H1 (cell line): ENCODE data around the gene CHST11. TPM values are rescaled to one million over a fixed set of nuclear protein-coding genes. Genes with fewer than 3 reads are reported as not detected.

ENCODE experiments used
- CTCF ChIA-PET: fragments of 300-600 bp; sonication (Branson Sonifier 250); formaldehyde crosslinking; loops from one replicate; lab custom pipeline; 2021; ENCODE audit not compliant: partially characterized antibody; lab: Charles Lee
- POLR2A ChIA-PET: fragments of 300-600 bp; sonication (Branson Sonifier 250); formaldehyde crosslinking; loops from one replicate; lab custom pipeline; 2021; ENCODE audit warnings: inconsistent platforms; ENCODE audit not compliant: partially characterized antibody; lab: Charles Lee
- DNase-seq, 2 experiments: peaks; one replicate each; pipeline versions ENCODE4 v3.0.0 to v3.0.0-alpha.2; 2010 to 2022; ENCODE audit warnings: low spot score in 2 of 2, low read depth in 1 of 2, mixed read lengths in 1 of 2
- FAIRE-seq: peaks from 2 replicates; lab custom pipeline; 2011; peaks lifted over from hg19 to GRCh38; lab: Jason Lieb, UNC
- H2AFZ ChIP-seq: 2 replicates; pipeline ENCODE4 v1.8.1; 2012; ENCODE audit warnings: low read length, inconsistent platforms
- H2AK5ac ChIP-seq: 2 replicates; pipeline ENCODE4 v1.6.1; 2013; ENCODE audit warnings: low read depth, low read length
- H2BK120ac ChIP-seq: replicated peaks from 2 replicates; pipeline ENCODE3; 2013; ENCODE audit warnings: low read depth, low read length, inconsistent platforms
- H2BK12ac ChIP-seq: 2 replicates; pipeline ENCODE4 v1.6.1; 2013; ENCODE audit warnings: low read depth, low read length
- H2BK15ac ChIP-seq: 2 replicates; pipeline ENCODE4 v1.6.1; 2013; ENCODE audit warnings: low read length
- H2BK20ac ChIP-seq: 2 replicates; pipeline ENCODE4 v1.6.1; 2013; ENCODE audit warnings: low read length
- H2BK5ac ChIP-seq: 2 replicates; pipeline ENCODE4 v1.6.1; 2013; ENCODE audit warnings: low read depth, low read length
- H3K14ac ChIP-seq: 2 replicates; pipeline ENCODE4 v1.6.1; 2013; ENCODE audit warnings: inconsistent platforms; ENCODE audit not compliant: insufficient read length
- H3K18ac ChIP-seq: 2 replicates; pipeline ENCODE4 v1.6.1; 2013; ENCODE audit warnings: low read length; ENCODE audit errors: extremely low read depth
- H3K23ac ChIP-seq: 2 replicates; pipeline ENCODE4 v1.6.1; 2013; ENCODE audit warnings: inconsistent platforms; ENCODE audit not compliant: insufficient read length
- H3K23me2 ChIP-seq: 2 replicates; pipeline ENCODE4 v1.6.1; 2013; ENCODE audit warnings: low read depth, low read length
- H3K27ac ChIP-seq: 2 replicates; pipeline ENCODE4 v1.6.1; 2011; ENCODE audit warnings: low read depth, low read length, inconsistent platforms
- H3K27me3 ChIP-seq, 4 experiments: replicated peaks in 1 of 4; 1 replicate in 1 of 4; 2 replicates in 3 of 4; pipeline versions ENCODE4 v1.6.1 to v1.8.1; 2011 to 2013; ENCODE audit warnings: low read length in 3 of 4, mild to moderate bottlenecking in 3 of 4, inconsistent platforms in 2 of 4, mixed read lengths in 2 of 4, moderate library complexity in 1 of 4; ENCODE audit not compliant: control insufficient read depth in 3 of 4, insufficient read depth in 3 of 4; ENCODE audit errors: extremely low read depth in 1 of 4
- H3K36me3 ChIP-seq, 4 experiments: 2 replicates each; pipeline versions ENCODE4 v1.6.1 to v1.8.1; 2011 to 2013; ENCODE audit warnings: mild to moderate bottlenecking in 4 of 4, low read length in 3 of 4, moderate library complexity in 2 of 4, control low read depth in 1 of 4, inconsistent platforms in 1 of 4; ENCODE audit not compliant: insufficient read depth in 4 of 4, control insufficient read depth in 2 of 4
- H3K4ac ChIP-seq: replicated peaks from 2 replicates; pipeline ENCODE3; 2013; ENCODE audit warnings: low read length, low read depth, mixed read lengths, inconsistent platforms; ENCODE audit not compliant: insufficient read length
- H3K4me1 ChIP-seq, 4 experiments: replicated peaks in 1 of 4; 1 replicate in 1 of 4; 2 replicates in 3 of 4; pipeline versions ENCODE4 v1.6.1 to v1.8.1; 2011 to 2013; ENCODE audit warnings: low read length in 3 of 4, inconsistent platforms in 2 of 4, mixed read lengths in 1 of 4; ENCODE audit not compliant: insufficient read depth in 4 of 4, control insufficient read depth in 3 of 4
- H3K4me2 ChIP-seq, 2 experiments: 2 replicates each; pipeline versions ENCODE4 v1.6.1 to v1.8.1; 2011 to 2013; ENCODE audit warnings: low read depth in 2 of 2, low read length in 2 of 2, control low read depth in 1 of 2, inconsistent platforms in 1 of 2, mild to moderate bottlenecking in 1 of 2; ENCODE audit not compliant: insufficient read depth in 1 of 2
- H3K4me3 ChIP-seq, 4 experiments: fragments of 200-600, 300-600 bp in 1 of 4; sonication (generic), shearing (Covaris generic), sonication (Bioruptor Twin) in 1 of 4; 2 replicates each; pipeline versions ENCODE4 v1.5.1 to v1.8.1; 2011 to 2016; ENCODE audit warnings: low read length in 4 of 4, low read depth in 3 of 4, control low read depth in 2 of 4, inconsistent platforms in 2 of 4, mild to moderate bottlenecking in 2 of 4, mixed read lengths in 1 of 4, moderate library complexity in 1 of 4; ENCODE audit not compliant: insufficient read depth in 2 of 4; ENCODE audit errors: extremely low read depth in 1 of 4
- H3K56ac ChIP-seq: replicated peaks from 2 replicates; pipeline ENCODE3; 2013; ENCODE audit warnings: low read depth, mild to moderate bottlenecking, mixed read lengths, low read length, inconsistent platforms; ENCODE audit not compliant: insufficient read length
- H3K79me1 ChIP-seq: 2 replicates; pipeline ENCODE4 v1.6.1; 2013; ENCODE audit warnings: low read depth, low read length, control low read depth
- H3K79me2 ChIP-seq, 2 experiments: 2 replicates each; pipeline versions ENCODE4 v1.6.1 to v1.8.1; 2012 to 2013; ENCODE audit warnings: low read length in 2 of 2, mild to moderate bottlenecking in 2 of 2, inconsistent platforms in 1 of 2; ENCODE audit not compliant: insufficient read depth in 2 of 2, control insufficient read depth in 1 of 2
- H3K9ac ChIP-seq, 4 experiments: replicated peaks in 1 of 4; 1 replicate in 1 of 4; 2 replicates in 3 of 4; pipeline versions ENCODE4 v1.6.1 to v1.8.1; 2011 to 2013; ENCODE audit warnings: low read depth in 3 of 4, low read length in 3 of 4, control low read depth in 2 of 4, mild to moderate bottlenecking in 2 of 4, moderate library complexity in 2 of 4, inconsistent platforms in 1 of 4; ENCODE audit errors: extremely low read depth in 1 of 4
- H3K9me3 ChIP-seq, 2 experiments: 2 replicates each; pipeline versions ENCODE4 v1.6.1 to v1.8.1; 2012 to 2013; ENCODE audit warnings: mild to moderate bottlenecking in 2 of 2, moderate library complexity in 2 of 2, control low read depth in 1 of 2, inconsistent platforms in 1 of 2, low read depth in 1 of 2, low read length in 1 of 2, mixed read lengths in 1 of 2; ENCODE audit not compliant: insufficient read depth in 2 of 2
- H4K20me1 ChIP-seq, 2 experiments: replicated peaks in 1 of 2; 2 replicates each; pipeline versions ENCODE3 to v1.8.1; 2011 to 2013; ENCODE audit warnings: inconsistent platforms in 2 of 2, low read length in 2 of 2, mild to moderate bottlenecking in 1 of 2; ENCODE audit not compliant: insufficient read depth in 2 of 2, control insufficient read depth in 1 of 2
- H4K5ac ChIP-seq: 2 replicates; pipeline ENCODE4 v1.6.1; 2013; ENCODE audit warnings: low read length, low read depth, mixed read lengths, inconsistent platforms; ENCODE audit not compliant: insufficient read length
- H4K8ac ChIP-seq: 2 replicates; pipeline ENCODE4 v1.8.0; 2013; ENCODE audit warnings: mild to moderate bottlenecking, moderate library complexity, low read length, inconsistent platforms; ENCODE audit not compliant: insufficient read depth; ENCODE audit errors: extremely low read depth
- H4K91ac ChIP-seq: replicated peaks from 2 replicates; pipeline ENCODE3; 2013; ENCODE audit warnings: low read length, mixed read lengths, inconsistent platforms; ENCODE audit not compliant: insufficient read length
- CBX5 ChIP-seq: fragments of 300-800, 300-1000 bp; sonication (generic); IDR thresholded peaks from 2 replicates; pipeline ENCODE4 v1.7.1; 2016; ENCODE audit warnings: antibody characterized with exemption, low read length, low read depth
- GABPA ChIP-seq: IDR thresholded peaks from 2 replicates; pipeline ENCODE4 v1.6.1; 2011; ENCODE audit warnings: mild to moderate bottlenecking, low read length, moderate library complexity, borderline replicate concordance; ENCODE audit not compliant: insufficient read depth
- KDM5A ChIP-seq: fragments of 200-600 bp; IDR thresholded peaks from 2 replicates; pipeline ENCODE4 v1.7.1; 2012; ENCODE audit warnings: mild to moderate bottlenecking, low read length, inconsistent platforms, mixed read lengths
- PHF8 ChIP-seq: fragments of 200-600 bp; sonication (generic); conservative IDR thresholded peaks from 2 replicates; pipeline ENCODE4 v1.7.1; 2012; ENCODE audit warnings: low read depth, mild to moderate bottlenecking, inconsistent platforms, low read length, moderate library complexity
- POU5F1 ChIP-seq: IDR thresholded peaks from 2 replicates; pipeline ENCODE4 v1.6.1; 2011; ENCODE audit warnings: low read depth, mild to moderate bottlenecking, low read length, moderate library complexity
- TCF12 ChIP-seq: IDR thresholded peaks from 2 replicates; pipeline ENCODE4 v1.6.1; 2011; ENCODE audit warnings: low read depth, mild to moderate bottlenecking, low read length
- ZNF274 ChIP-seq: IDR thresholded peaks from 2 replicates; pipeline ENCODE4 v1.7.0; 2012; ENCODE audit warnings: low read length, borderline replicate concordance; ENCODE audit errors: extremely low read depth
- WGBS, 2 experiments: shearing (Covaris generic) in 1 of 2; methylation state at CpG; one replicate each; pipeline versions ENCODE4 v1.1.6 to v1.1.7; 2013 to 2015; ENCODE audit warnings: low lambda C conversion rate in 2 of 2, mixed read lengths in 2 of 2, inconsistent platforms in 1 of 2, low coverage in 1 of 2, missing lambda C conversion rate in 1 of 2; ENCODE audit not compliant: insufficient replicate concordance in 2 of 2, insufficient coverage in 1 of 2, insufficient read length in 1 of 2; ENCODE audit errors: extremely low coverage in 1 of 2, missing lambda C conversion rate in 1 of 2; 5-methylcytosine and 5-hydroxymethylcytosine counted together
- polyA plus RNA-seq, 7 experiments: library from polyadenylated mRNA; depleted of rRNA in 3 of 7; stranded (reverse) in 5 of 7; unstranded in 2 of 7; fragments of >200 nt in 5 of 7; fragments of 200-250 nt in 2 of 7; gene quantifications; 1 replicate in 5 of 7; 2 replicates in 1 of 7; 4 replicates in 1 of 7; pipeline versions ENCODE4 v1.2.1 to v1.2.3, GENCODE V29; 2011 to 2013; ENCODE audit warnings: missing spikeins in 2 of 7, mixed read lengths in 2 of 7
- total RNA-seq: library from RNA; stranded (reverse); fragmentation: NEBNext Ultra II Directional; extraction: Animal tissue kit (Norgen Biotek cat#: 25700); gene quantifications from 2 replicates; pipeline ENCODE4 v1.2.1, GENCODE V29; 2021

CHST11 gene
- total and polyA plus RNA-seq, 2 of the 8 experiments (the other 6 are each of a cell fraction or from before 2014, with no cell fraction given): 14.4 to 20.8 TPM

GRCh38 chr12:104600790-104601739 lies 144.3 kb downstream of the CHST11 start:
- Histone ChIP-seq H3K9me3 (no peaks in the 10 kb centered on the region; a peak in 1 of 4 replicates), H3K14ac (no peak overlapping the region), H2BK15ac (no peak overlapping the region), H3K79me2 (0 out of 4 replicates have a peak, but pooled peaks cover 0 to 2% of the 10 kb centered on the region in 2 experiments), H3K4me1 (peaks cover 2 to 9% (median 5%) of the 10 kb centered on the region in 4 experiments; a peak in 5 of 7 replicates), H3K9ac (no peak overlapping the region), H3K4ac (no peak overlapping the region), H4K8ac (no peak overlapping the region), H4K91ac (no peak overlapping the region), H3K27me3 (no peaks in the 10 kb centered on the region), H3K18ac (no peak overlapping the region), H3K4me2 (no peak overlapping the region), H2AK5ac (no peak overlapping the region), H3K79me1 (no peaks in the 10 kb centered on the region), H3K27ac (no peak overlapping the region), H3K36me3 (no peaks in the 10 kb centered on the region), H2BK12ac (no peak overlapping the region), H2BK20ac (no peak overlapping the region), H2AFZ (no peak overlapping the region), H2BK5ac (no peak overlapping the region), H2BK120ac (no peak overlapping the region), H3K23me2 (no peaks in the 10 kb centered on the region; the same call in 1 of the 2 replicates), H3K56ac (no peak overlapping the region), H4K5ac (no peak overlapping the region), H4K20me1 (no peaks in the 10 kb centered on the region), H3K23ac (no peak overlapping the region), H3K4me3 (no peak overlapping the region)
- WGBS, 2 experiments: 72% methylated on average over 6 of the region's 6 CpGs; no CpG with 5 or more reads in 1 of the 2 experiments
- ChIA-PET CTCF (interaction anchor here (0.6 to 1.6 kb wide), 4 partner anchors 53 to 957 kb away, joined by 3 read pairs; no protein-coding TSS in a partner anchor), POLR2A (interaction anchor here (0.6 to 1.0 kb wide), 2 partner anchors 25 to 471 kb away, joined by 4 read pairs; no protein-coding TSS in a partner anchor)
- no peak for DNase-seq
- FAIRE-seq: no peak
- no peak for TF ChIP-seq TCF12
- no peak for TF ChIP-seq KDM5A
- no peak for TF ChIP-seq PHF8
- no peak for TF ChIP-seq POU5F1
- TF ChIP-seq ZNF274: no peak
- TF ChIP-seq GABPA: no peak
- no peak for TF ChIP-seq CBX5
